K562 (cell line): ENCODE measurements around the gene RELCH. TPM values are rescaled to one million over a fixed set of nuclear protein-coding genes. Genes with fewer than 3 reads are reported as not detected.
A peak's percentile ranks its signal among the peaks of the same experiment; 100 is the strongest.

Experiments used
- ATAC-seq: fragments of 200-7000 bp; cut with Tn5 transposase; 3 replicates; pipeline ENCODE4 v1.9.1; 2020; ENCODE audit warnings: moderate library complexity
- BruUV-seq: library from RNA; stranded (reverse); fragments of 400-500 nt; replicated peaks from 2 replicates; lab custom pipeline; 2021; lab: Mats Ljungman, UMichigan
- CTCF ChIA-PET: fragments of 300-600 bp; formaldehyde crosslinking; extraction: SDS; loops from one replicate; lab custom pipeline; 2021; ENCODE audit warnings: low intra/inter-chr PET ratio; lab: Yijun Ruan, JAX
- POLR2A ChIA-PET: fragments of 300-600, 350-650 bp; sonication (Branson Sonifier 250); formaldehyde crosslinking; extraction: SDS; loops from one replicate; lab custom pipeline; 2021; ENCODE audit warnings: antibody characterized with exemption, inconsistent platforms; lab: Yijun Ruan, JAX
- DNase-seq, 4 experiments: peaks; one replicate each; pipeline versions ENCODE4 v3.0.0 to v3.0.0-alpha.2; 2011 to 2018; ENCODE audit warnings: low spot score in 3 of 4, mixed read lengths in 3 of 4; ENCODE audit errors: extremely low read depth in 1 of 4
- FAIRE-seq: peaks from 2 replicates; lab custom pipeline; 2011; peaks lifted over from hg19 to GRCh38; lab: Jason Lieb, UNC
- H2AFZ ChIP-seq: 2 replicates; pipeline ENCODE4 v1.6.0; 2011; ENCODE audit warnings: low read depth, low read length, control low read depth, inconsistent platforms
- H3K27ac ChIP-seq: fragments of 200-600 bp; 3 replicates; pipeline ENCODE4 v1.8.0; 2011; ENCODE audit warnings: low read depth, mild to moderate bottlenecking, control low read depth, inconsistent platforms, low read length, moderate library complexity, mixed read lengths; ENCODE audit errors: extremely low read depth
- H3K27me3 ChIP-seq, 2 experiments: fragments of 300-600 bp in 1 of 2; 2 replicates in 1 of 2; 3 replicates in 1 of 2; pipeline versions ENCODE4 v1.6.0 to v1.8.0; 2011; ENCODE audit warnings: inconsistent platforms in 2 of 2, low read length in 2 of 2, mild to moderate bottlenecking in 1 of 2, mixed read lengths in 1 of 2, moderate library complexity in 1 of 2; ENCODE audit not compliant: control insufficient read depth in 2 of 2, insufficient read depth in 2 of 2
- H3K36me3 ChIP-seq: fragments of 300-600 bp; 3 replicates; pipeline ENCODE4 v1.8.0; 2011; ENCODE audit warnings: mild to moderate bottlenecking, low read length, inconsistent platforms; ENCODE audit not compliant: control insufficient read depth, insufficient read depth
- H3K4me1 ChIP-seq, 2 experiments: fragments of 200-600 bp in 1 of 2; replicated peaks in 1 of 2; 2 replicates in 1 of 2; 3 replicates in 1 of 2; pipeline versions ENCODE4 v1.5.1 to v1.8.0; 2011; ENCODE audit warnings: inconsistent platforms in 2 of 2, low read length in 2 of 2, mild to moderate bottlenecking in 1 of 2, mixed read lengths in 1 of 2, moderate library complexity in 1 of 2; ENCODE audit not compliant: control insufficient read depth in 2 of 2, insufficient read depth in 2 of 2
- H3K4me2 ChIP-seq: 2 replicates; pipeline ENCODE4 v1.6.1; 2011; ENCODE audit warnings: low read length, control low read depth, inconsistent platforms, mixed read lengths; ENCODE audit not compliant: insufficient read depth
- H3K4me3 ChIP-seq: fragments of 200-600 bp; sonication (generic), shearing (Covaris generic); 2 replicates; pipeline ENCODE4 v1.5.1; 2016; ENCODE audit warnings: control low read depth, inconsistent platforms
- H3K79me2 ChIP-seq: fragments of 200-600 bp; 3 replicates; pipeline ENCODE4 v1.8.0; 2011; ENCODE audit warnings: low read length, inconsistent platforms; ENCODE audit not compliant: control insufficient read depth, insufficient read depth
- H3K9ac ChIP-seq, 2 experiments: 2 replicates each; pipeline versions ENCODE4 v1.6.0 to v1.6.1; 2011; ENCODE audit warnings: low read depth in 2 of 2, low read length in 2 of 2, control low read depth in 1 of 2, inconsistent platforms in 1 of 2, mild to moderate bottlenecking in 1 of 2, mixed read lengths in 1 of 2; ENCODE audit not compliant: insufficient read depth in 1 of 2
- H3K9me1 ChIP-seq: one replicate; pipeline ENCODE4 v1.6.0; 2011; ENCODE audit warnings: inconsistent platforms, mild to moderate bottlenecking, low read length, moderate library complexity; ENCODE audit not compliant: control insufficient read depth, insufficient read depth
- H3K9me3 ChIP-seq: replicated peaks from 2 replicates; pipeline ENCODE4 v1.5.1; 2011; ENCODE audit warnings: low read depth, low read length, inconsistent platforms; ENCODE audit not compliant: control insufficient read depth, insufficient read depth
- H4K20me1 ChIP-seq: replicated peaks from 2 replicates; pipeline ENCODE4 v1.6.1; 2011; ENCODE audit warnings: low read length, inconsistent platforms, mixed read lengths; ENCODE audit not compliant: control insufficient read depth, insufficient read depth
- ELF4 ChIP-seq: fragments of 450-650 bp; formaldehyde crosslinking; IDR thresholded peaks from 2 replicates; pipeline ENCODE4 v1.4.0; 2022; ENCODE audit warnings: missing genetic modification characterization
- NCOA6 ChIP-seq: fragments of 450-650 bp; IDR thresholded peaks from 2 replicates; pipeline ENCODE4 v1.6.1; 2017; ENCODE audit warnings: mild to moderate bottlenecking
- NUFIP1 ChIP-seq: fragments of 450-650 bp; IDR thresholded peaks from 2 replicates; pipeline ENCODE4 v1.6.1; 2018; ENCODE audit not compliant: partially characterized antibody
- PTBP1 ChIP-seq: fragments of 200-400 bp; formaldehyde crosslinking; IDR thresholded peaks from 2 replicates; pipeline ENCODE4 v1.6.1; 2017; ENCODE audit warnings: low read depth, low read length
- SNRNP70 ChIP-seq: fragments of 200-400 bp; formaldehyde crosslinking; optimal IDR thresholded peaks from 2 replicates; pipeline ENCODE3; 2017; ENCODE audit warnings: low read depth, low read length
- ZNF12 ChIP-seq: sonication (generic); formaldehyde crosslinking; IDR thresholded peaks from 2 replicates; pipeline ENCODE4 v1.4.0; 2020; ENCODE audit warnings: mild to moderate bottlenecking, missing genetic modification reagents
- ZNF311 ChIP-seq: fragments of 250-450 bp; sonication (Bioruptor Pico); IDR thresholded peaks from 2 replicates; pipeline ENCODE4 v1.4.0; 2020; ENCODE audit warnings: mild to moderate bottlenecking, moderate library complexity
- WGBS: fragments of 100-300 bp; shearing (Covaris generic); methylation state at CpG from one replicate; pipeline ENCODE4 v1.1.6; 2016; ENCODE audit warnings: low coverage, mixed read lengths; ENCODE audit not compliant: insufficient coverage; ENCODE audit errors: missing lambda C conversion rate; 5-methylcytosine and 5-hydroxymethylcytosine counted together
- in situ Hi-C: fragments of 300-500 bp; cut with MboI; formaldehyde crosslinking; loops from 4 replicates; pipeline ENCODE4 v1.15.0; 2018; ENCODE audit warnings: inconsistent platforms, mixed read lengths
- intact Hi-C: fragments of 100-400 bp; cut with micrococcal nuclease; formaldehyde crosslinking; loops from 2 replicates; pipeline ENCODE4 v1.14.2; 2022
- polyA plus RNA-seq, 8 experiments: library from polyadenylated mRNA; depleted of rRNA in 4 of 8; stranded (reverse) in 5 of 8; unstranded in 3 of 8; fragments of >200 nt; fragmentation: Nextera tagmentation in 2 of 8; fragmentation: Illumina TruSeq in 1 of 8; extraction: Ambion mirVana in 2 of 8; extraction: Trizol in 1 of 8; gene quantifications; 2 replicates each; pipeline versions ENCODE4 v1.2.1 to v1.2.3, GENCODE V29; 2011 to 2014; ENCODE audit warnings: inconsistent platforms in 1 of 8, missing spikeins in 1 of 8
- total RNA-seq, 7 experiments: library from RNA; depleted of rRNA in 6 of 7; stranded (reverse); fragments of >200 nt in 6 of 7; fragmentation: Illumina TruSeq in 2 of 7; extraction: Trizol in 2 of 7; gene quantifications; 2 replicates each; pipeline versions ENCODE4 v1.2.1 to v1.2.3, GENCODE V29; 2011 to 2021; ENCODE audit warnings: low replicate concordance in 1 of 7
- TF ChIP-seq, protein P1 (sequence below), 2 experiments: fragments of 450-650 bp in 1 of 2; sonication (generic) in 1 of 2; formaldehyde crosslinking in 1 of 2; IDR thresholded peaks; 2 replicates each; pipeline versions ENCODE4 v1.7.1 to v1.9.0; 2016 to 2022; ENCODE audit warnings: inconsistent platforms in 1 of 2, mild to moderate bottlenecking in 1 of 2, missing genetic modification reagents in 1 of 2
- TF ChIP-seq, protein P2 (sequence below): sonication (generic); formaldehyde crosslinking; IDR thresholded peaks from 2 replicates; pipeline ENCODE4 v1.8.1; 2022; ENCODE audit warnings: missing genetic modification reagents
- TF ChIP-seq, protein P3 (sequence below): sonication (generic); formaldehyde crosslinking; IDR thresholded peaks from 2 replicates; pipeline ENCODE4 v1.8.0; 2022; ENCODE audit warnings: mild to moderate bottlenecking, missing genetic modification reagents, borderline replicate concordance

The RELCH gene
- total and polyA plus RNA-seq, 9 of the 15 experiments (the other 6 are each of a cell fraction or from before 2014, with no cell fraction given), result 1.4 to 13.6 (median 7.6) TPM

DNA sequence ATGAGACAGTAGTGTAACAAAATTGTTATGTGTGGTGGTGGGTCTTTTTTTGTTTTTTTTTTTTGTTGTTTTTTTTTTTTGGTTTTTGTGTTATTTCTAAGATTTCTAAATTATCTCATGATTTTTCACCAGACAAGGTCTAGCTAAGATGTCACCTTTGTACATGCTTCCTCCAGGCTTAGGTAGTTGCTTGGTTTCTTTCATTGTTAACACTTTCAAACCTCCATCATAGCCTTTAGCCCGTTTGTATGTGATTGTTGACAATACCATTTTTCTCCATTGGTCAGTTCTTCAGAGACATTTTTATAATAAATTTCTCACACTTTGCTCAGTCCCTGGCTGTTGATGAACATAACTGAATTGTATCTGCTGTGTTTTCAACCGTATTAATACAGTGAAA lies 2.2 kb downstream of the RELCH start:
- ChIA-PET CTCF (no interaction called here), POLR2A (no interaction called here)
- Histone ChIP-seq H4K20me1 (peaks cover 4% of the 10 kb centered on the region; the same call in 1 of the 2 replicates), H3K9me1 (no peaks in the 10 kb centered on the region), H3K4me2 (peak overlapping the region; percentile 64), H3K36me3 (no peaks in the 10 kb centered on the region), H3K9ac (peak overlapping the region in 1 of 2 experiments; percentile 79; a peak in 2 of 4 replicates), H3K27ac (no peak overlapping the region; the same call in 2 of the 3 replicates), H3K4me3 (peak overlapping the region; percentile 100), H3K27me3 (no peaks in the 10 kb centered on the region), H3K9me3 (no peaks in the 10 kb centered on the region), H2AFZ (no peak overlapping the region), H3K79me2 (peaks cover 90% of the 10 kb centered on the region), H3K4me1 (peaks cover 0 to 7% of the 10 kb centered on the region in 2 experiments; a peak in 2 of 5 replicates)
- TF ChIP-seq ZNF311 (CRISPR knock-in tag) (no peak), ELF4 (no peak), NCOA6 (no peak), PTBP1 (no peak), SNRNP70 (no peak), ZNF12 (no peak), NUFIP1 (no peak)
- TF ChIP-seq, protein P1, sequence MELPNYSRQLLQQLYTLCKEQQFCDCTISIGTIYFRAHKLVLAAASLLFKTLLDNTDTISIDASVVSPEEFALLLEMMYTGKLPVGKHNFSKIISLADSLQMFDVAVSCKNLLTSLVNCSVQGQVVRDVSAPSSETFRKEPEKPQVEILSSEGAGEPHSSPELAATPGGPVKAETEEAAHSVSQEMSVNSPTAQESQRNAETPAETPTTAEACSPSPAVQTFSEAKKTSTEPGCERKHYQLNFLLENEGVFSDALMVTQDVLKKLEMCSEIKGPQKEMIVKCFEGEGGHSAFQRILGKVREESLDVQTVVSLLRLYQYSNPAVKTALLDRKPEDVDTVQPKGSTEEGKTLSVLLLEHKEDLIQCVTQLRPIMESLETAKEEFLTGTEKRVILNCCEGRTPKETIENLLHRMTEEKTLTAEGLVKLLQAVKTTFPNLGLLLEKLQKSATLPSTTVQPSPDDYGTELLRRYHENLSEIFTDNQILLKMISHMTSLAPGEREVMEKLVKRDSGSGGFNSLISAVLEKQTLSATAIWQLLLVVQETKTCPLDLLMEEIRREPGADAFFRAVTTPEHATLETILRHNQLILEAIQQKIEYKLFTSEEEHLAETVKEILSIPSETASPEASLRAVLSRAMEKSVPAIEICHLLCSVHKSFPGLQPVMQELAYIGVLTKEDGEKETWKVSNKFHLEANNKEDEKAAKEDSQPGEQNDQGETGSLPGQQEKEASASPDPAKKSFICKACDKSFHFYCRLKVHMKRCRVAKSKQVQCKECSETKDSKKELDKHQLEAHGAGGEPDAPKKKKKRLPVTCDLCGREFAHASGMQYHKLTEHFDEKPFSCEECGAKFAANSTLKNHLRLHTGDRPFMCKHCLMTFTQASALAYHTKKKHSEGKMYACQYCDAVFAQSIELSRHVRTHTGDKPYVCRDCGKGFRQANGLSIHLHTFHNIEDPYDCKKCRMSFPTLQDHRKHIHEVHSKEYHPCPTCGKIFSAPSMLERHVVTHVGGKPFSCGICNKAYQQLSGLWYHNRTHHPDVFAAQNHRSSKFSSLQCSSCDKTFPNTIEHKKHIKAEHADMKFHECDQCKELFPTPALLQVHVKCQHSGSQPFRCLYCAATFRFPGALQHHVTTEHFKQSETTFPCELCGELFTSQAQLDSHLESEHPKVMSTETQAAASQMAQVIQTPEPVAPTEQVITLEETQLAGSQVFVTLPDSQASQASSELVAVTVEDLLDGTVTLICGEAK (IDR thresholded peaks at IDR 0.05), result no peak
- TF ChIP-seq, protein P1 (CRISPR knock-in tag; IDR thresholded peaks at IDR 0.05), result no peak
- TF ChIP-seq, protein P2, sequence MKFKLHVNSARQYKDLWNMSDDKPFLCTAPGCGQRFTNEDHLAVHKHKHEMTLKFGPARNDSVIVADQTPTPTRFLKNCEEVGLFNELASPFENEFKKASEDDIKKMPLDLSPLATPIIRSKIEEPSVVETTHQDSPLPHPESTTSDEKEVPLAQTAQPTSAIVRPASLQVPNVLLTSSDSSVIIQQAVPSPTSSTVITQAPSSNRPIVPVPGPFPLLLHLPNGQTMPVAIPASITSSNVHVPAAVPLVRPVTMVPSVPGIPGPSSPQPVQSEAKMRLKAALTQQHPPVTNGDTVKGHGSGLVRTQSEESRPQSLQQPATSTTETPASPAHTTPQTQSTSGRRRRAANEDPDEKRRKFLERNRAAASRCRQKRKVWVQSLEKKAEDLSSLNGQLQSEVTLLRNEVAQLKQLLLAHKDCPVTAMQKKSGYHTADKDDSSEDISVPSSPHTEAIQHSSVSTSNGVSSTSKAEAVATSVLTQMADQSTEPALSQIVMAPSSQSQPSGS (CRISPR knock-in tag), result no peak
- TF ChIP-seq, protein P3, sequence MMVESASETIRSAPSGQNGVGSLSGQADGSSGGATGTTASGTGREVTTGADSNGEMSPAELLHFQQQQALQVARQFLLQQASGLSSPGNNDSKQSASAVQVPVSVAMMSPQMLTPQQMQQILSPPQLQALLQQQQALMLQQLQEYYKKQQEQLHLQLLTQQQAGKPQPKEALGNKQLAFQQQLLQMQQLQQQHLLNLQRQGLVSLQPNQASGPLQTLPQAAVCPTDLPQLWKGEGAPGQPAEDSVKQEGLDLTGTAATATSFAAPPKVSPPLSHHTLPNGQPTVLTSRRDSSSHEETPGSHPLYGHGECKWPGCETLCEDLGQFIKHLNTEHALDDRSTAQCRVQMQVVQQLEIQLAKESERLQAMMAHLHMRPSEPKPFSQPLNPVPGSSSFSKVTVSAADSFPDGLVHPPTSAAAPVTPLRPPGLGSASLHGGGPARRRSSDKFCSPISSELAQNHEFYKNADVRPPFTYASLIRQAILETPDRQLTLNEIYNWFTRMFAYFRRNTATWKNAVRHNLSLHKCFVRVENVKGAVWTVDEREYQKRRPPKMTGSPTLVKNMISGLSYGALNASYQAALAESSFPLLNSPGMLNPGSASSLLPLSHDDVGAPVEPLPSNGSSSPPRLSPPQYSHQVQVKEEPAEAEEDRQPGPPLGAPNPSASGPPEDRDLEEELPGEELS (CRISPR knock-in tag), result no peak
- DNase-seq (no peak), ATAC-seq (no peak), FAIRE-seq (no peak)
- in situ Hi-C loops (loop anchor here (5.0 to 25.0 kb wide), 2 partner anchors 53 to 798 kb away; no protein-coding TSS in a partner anchor), intact Hi-C loops (loop anchor here (10.0 kb wide), 2 partner anchors 136 to 796 kb away; partner anchors contain the start of gene TNFRSF11A)
- no TSS peak for BruUV-seq
- WGBS, result 5% methylated on average over 2 of the region's 2 CpGs
